Loucy (cell line): ENCODE data around the gene PDE4D.

Experiments used
- H2AFZ ChIP-seq: fragments of 200-600 bp; sonication (generic); 2 replicates; pipeline ENCODE4 v1.6.0; 2016; ENCODE audit warnings: antibody characterized with exemption, mild to moderate bottlenecking, low read length, moderate library complexity
- H3F3A ChIP-seq: fragments of 200-600 bp; 2 replicates; pipeline ENCODE4 v1.6.0; 2016; ENCODE audit warnings: antibody characterized with exemption, low read depth, mild to moderate bottlenecking
- H3K27me3 ChIP-seq: fragments of 200-600 bp; sonication (generic); 2 replicates; pipeline ENCODE4 v1.6.1; 2014; ENCODE audit warnings: low read length, mild to moderate bottlenecking; ENCODE audit not compliant: insufficient read depth, poor library complexity, severe bottlenecking
- H3K36me3 ChIP-seq: fragments of 200-600 bp; sonication (generic); 2 replicates; pipeline ENCODE4 v1.6.1; 2016; ENCODE audit warnings: low read length; ENCODE audit not compliant: insufficient read depth
- H3K4me1 ChIP-seq: fragments of 200-600 bp; sonication (generic); 2 replicates; pipeline ENCODE4 v1.5.1; 2014; ENCODE audit warnings: low read length, mild to moderate bottlenecking; ENCODE audit not compliant: insufficient read depth, poor library complexity, severe bottlenecking
- H3K4me2 ChIP-seq: fragments of 200-600 bp; sonication (generic); 2 replicates; pipeline ENCODE4 v1.6.0; 2014; ENCODE audit warnings: antibody characterized with exemption, low read length, low read depth, mild to moderate bottlenecking; ENCODE audit not compliant: poor library complexity, severe bottlenecking
- H3K4me3 ChIP-seq: fragments of 200-600 bp; sonication (generic); 2 replicates; pipeline ENCODE4 v1.5.1; 2014; ENCODE audit warnings: low read length, mild to moderate bottlenecking, mixed read lengths; ENCODE audit not compliant: poor library complexity, severe bottlenecking
- H3K79me2 ChIP-seq: fragments of 200-600 bp; sonication (generic); 2 replicates; pipeline ENCODE4 v1.6.1; 2014; ENCODE audit warnings: low read length; ENCODE audit not compliant: insufficient read depth
- H3K9ac ChIP-seq: fragments of 200-600 bp; sonication (generic); 2 replicates; pipeline ENCODE4 v1.6.0; 2014; ENCODE audit warnings: mild to moderate bottlenecking, low read depth, low read length, moderate library complexity; ENCODE audit not compliant: poor library complexity, severe bottlenecking
- H3K9me2 ChIP-seq: fragments of 200-600 bp; sonication (generic); replicated peaks from 2 replicates; pipeline ENCODE4 v1.6.1; 2016; ENCODE audit warnings: low read depth, low read length, mixed read lengths
- H3K9me3 ChIP-seq: fragments of 200-600 bp; sonication (generic); 2 replicates; pipeline ENCODE4 v1.6.1; 2014; ENCODE audit warnings: mild to moderate bottlenecking, antibody characterized with exemption, low read length, low read depth; ENCODE audit not compliant: insufficient read depth
- H4K20me1 ChIP-seq: fragments of 200-600 bp; sonication (generic); 2 replicates; pipeline ENCODE4 v1.6.0; 2014; ENCODE audit warnings: antibody characterized with exemption, low read length, mild to moderate bottlenecking; ENCODE audit not compliant: insufficient read depth, poor library complexity, severe bottlenecking
- EZH2phosphoT487 ChIP-seq: fragments of 200-600 bp; IDR thresholded peaks from 2 replicates; pipeline ENCODE4 v1.6.1; 2018; ENCODE audit warnings: antibody characterized with exemption, mild to moderate bottlenecking, moderate library complexity, borderline replicate concordance
- TF ChIP-seq, protein P1 (sequence below): fragments of 200-600 bp; sonication (generic); conservative IDR thresholded peaks from 2 replicates; pipeline ENCODE4 v1.5.1; 2014; ENCODE audit warnings: mild to moderate bottlenecking, antibody characterized with exemption, low read length

Gene PDE4D

DNA sequence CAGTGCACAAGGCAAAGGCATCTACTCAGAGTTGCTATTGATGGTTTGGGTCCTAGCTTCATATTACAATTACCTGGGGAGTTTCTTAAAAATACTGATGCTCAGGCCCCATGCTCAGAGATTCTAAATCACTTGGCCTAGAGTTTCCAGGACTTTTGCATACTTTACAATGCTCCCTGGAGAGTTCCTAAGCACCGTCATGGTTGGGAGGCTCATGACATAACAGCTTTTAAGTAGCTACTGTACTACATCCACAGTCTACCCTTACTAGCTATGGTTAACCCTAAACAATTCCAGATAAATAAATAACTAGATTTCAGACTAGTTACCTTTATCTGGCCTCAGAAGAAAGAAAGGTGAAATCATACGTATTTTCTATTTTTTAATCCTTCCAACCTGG is 414.4 kb downstream of the PDE4D start:
- H3K9me3 ChIP-seq: no peaks in the 10 kb centered on the region
- H4K20me1 ChIP-seq: no peaks in the 10 kb centered on the region
- H3K36me3 ChIP-seq: no peaks in the 10 kb centered on the region
- H3K9me2 ChIP-seq: no peaks in the 10 kb centered on the region
- H3K27me3 ChIP-seq: no peaks in the 10 kb centered on the region
- no peak overlapping the region for H3K4me3 ChIP-seq
- H2AFZ ChIP-seq: no peak overlapping the region
- H3K4me2 ChIP-seq: no peak overlapping the region
- TF ChIP-seq EZH2phosphoT487: no peak
- TF ChIP-seq, protein P1, sequence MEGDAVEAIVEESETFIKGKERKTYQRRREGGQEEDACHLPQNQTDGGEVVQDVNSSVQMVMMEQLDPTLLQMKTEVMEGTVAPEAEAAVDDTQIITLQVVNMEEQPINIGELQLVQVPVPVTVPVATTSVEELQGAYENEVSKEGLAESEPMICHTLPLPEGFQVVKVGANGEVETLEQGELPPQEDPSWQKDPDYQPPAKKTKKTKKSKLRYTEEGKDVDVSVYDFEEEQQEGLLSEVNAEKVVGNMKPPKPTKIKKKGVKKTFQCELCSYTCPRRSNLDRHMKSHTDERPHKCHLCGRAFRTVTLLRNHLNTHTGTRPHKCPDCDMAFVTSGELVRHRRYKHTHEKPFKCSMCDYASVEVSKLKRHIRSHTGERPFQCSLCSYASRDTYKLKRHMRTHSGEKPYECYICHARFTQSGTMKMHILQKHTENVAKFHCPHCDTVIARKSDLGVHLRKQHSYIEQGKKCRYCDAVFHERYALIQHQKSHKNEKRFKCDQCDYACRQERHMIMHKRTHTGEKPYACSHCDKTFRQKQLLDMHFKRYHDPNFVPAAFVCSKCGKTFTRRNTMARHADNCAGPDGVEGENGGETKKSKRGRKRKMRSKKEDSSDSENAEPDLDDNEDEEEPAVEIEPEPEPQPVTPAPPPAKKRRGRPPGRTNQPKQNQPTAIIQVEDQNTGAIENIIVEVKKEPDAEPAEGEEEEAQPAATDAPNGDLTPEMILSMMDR: no peak
- no peaks in the 10 kb centered on the region for H3F3A ChIP-seq
- no peak overlapping the region for H3K9ac ChIP-seq
- H3K4me1 ChIP-seq: no peaks in the 10 kb centered on the region
- H3K79me2 ChIP-seq: no peaks in the 10 kb centered on the region

DNA sequence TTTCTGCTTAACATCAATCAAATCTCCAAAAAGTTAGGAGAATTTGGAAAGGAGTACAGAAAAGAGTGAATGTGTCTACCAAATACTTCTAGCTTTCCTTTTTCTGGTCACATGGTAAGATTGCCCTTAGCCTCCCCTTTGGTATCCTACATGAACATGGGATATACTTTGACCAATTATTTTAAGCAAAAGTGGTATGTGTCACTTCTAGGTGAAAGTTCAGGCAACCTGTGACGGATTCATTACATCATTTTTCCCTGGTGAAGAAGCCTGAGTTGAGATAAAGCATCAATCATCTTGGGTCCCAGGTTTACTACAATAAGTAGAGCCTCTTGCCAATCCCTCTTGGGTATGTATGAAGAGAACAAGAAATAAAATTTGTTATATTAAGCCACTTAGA is 419.2 kb downstream of the PDE4D start:
- Histone ChIP-seq H3F3A (no peaks in the 10 kb centered on the region), H3K4me2 (no peak overlapping the region), H3K4me3 (no peak overlapping the region), H3K9me3 (no peaks in the 10 kb centered on the region), H3K27me3 (no peaks in the 10 kb centered on the region), H3K9ac (no peak overlapping the region), H3K9me2 (no peaks in the 10 kb centered on the region), H3K4me1 (no peaks in the 10 kb centered on the region), H3K36me3 (no peaks in the 10 kb centered on the region), H4K20me1 (no peaks in the 10 kb centered on the region), H3K79me2 (no peaks in the 10 kb centered on the region), H2AFZ (no peak overlapping the region)
- TF ChIP-seq, protein P1: no peak
- no peak for TF ChIP-seq EZH2phosphoT487

DNA sequence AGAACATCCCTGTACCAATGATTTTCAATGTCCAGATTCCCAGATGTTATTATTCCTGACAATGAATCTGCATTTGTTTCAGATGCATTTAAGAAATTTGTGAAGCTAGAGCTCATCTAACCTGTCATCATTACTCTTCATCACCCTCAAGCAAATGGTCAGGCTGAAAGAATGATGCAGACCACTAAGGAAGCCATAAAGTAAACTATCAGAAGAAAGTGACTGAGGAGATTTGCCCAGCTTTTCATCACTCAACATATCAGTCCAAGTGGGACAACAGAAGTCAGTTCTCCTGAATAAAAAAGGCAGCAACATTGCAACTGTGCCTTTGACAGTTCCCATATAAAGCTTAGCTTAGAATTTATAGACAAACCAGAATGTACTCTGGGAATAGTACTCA is 419.9 kb downstream of the PDE4D start:
- no peak overlapping the region for H3K4me2 ChIP-seq
- TF ChIP-seq, protein P1: no peak
- no peak for TF ChIP-seq EZH2phosphoT487
- no peaks in the 10 kb centered on the region for H3K9me3 ChIP-seq
- H3K79me2 ChIP-seq: no peaks in the 10 kb centered on the region
- no peaks in the 10 kb centered on the region for H3F3A ChIP-seq
- no peak overlapping the region for H3K9ac ChIP-seq
- H3K4me1 ChIP-seq: no peaks in the 10 kb centered on the region
- H3K9me2 ChIP-seq: no peaks in the 10 kb centered on the region
- H3K4me3 ChIP-seq: no peak overlapping the region
- H4K20me1 ChIP-seq: no peaks in the 10 kb centered on the region
- no peaks in the 10 kb centered on the region for H3K36me3 ChIP-seq
- no peaks in the 10 kb centered on the region for H3K27me3 ChIP-seq
- H2AFZ ChIP-seq: no peak overlapping the region
